GM23338 (cell line): ENCODE results near the gene ZACN. TPM values are rescaled to one million over a fixed set of nuclear protein-coding genes. Genes with fewer than 3 reads are reported as not detected.

ENCODE experiments used
- ATAC-seq: fragments of 200-7000 bp; cut with Tn5 transposase; 3 replicates; pipeline ENCODE4 v1.9.1; 2020
- DNase-seq: peaks from one replicate; pipeline ENCODE4 v3.0.0-alpha.2; 2015; ENCODE audit warnings: low spot score
- H2AFZ ChIP-seq: fragments of 200-600 bp; sonication (generic); 2 replicates; pipeline ENCODE4 v1.8.0; 2016; ENCODE audit warnings: antibody characterized with exemption, mild to moderate bottlenecking, moderate library complexity
- H3F3A ChIP-seq: fragments of 200-600 bp; sonication (generic); replicated peaks from 2 replicates; pipeline ENCODE4 v1.8.0; 2017; ENCODE audit warnings: antibody characterized with exemption, mixed run types, low read depth
- H3K27ac ChIP-seq: fragments of 200-600 bp; sonication (generic); 2 replicates; pipeline ENCODE4 v1.6.1; 2016; ENCODE audit warnings: low read depth
- H3K27me3 ChIP-seq: fragments of 200-600 bp; sonication (generic); 2 replicates; pipeline ENCODE4 v1.8.0; 2016; ENCODE audit warnings: mild to moderate bottlenecking, mixed run types, moderate library complexity; ENCODE audit not compliant: insufficient read depth
- H3K36me3 ChIP-seq: fragments of 200-600 bp; sonication (generic); 2 replicates; pipeline ENCODE4 v1.8.0; 2016; ENCODE audit warnings: mild to moderate bottlenecking; ENCODE audit not compliant: insufficient read depth
- H3K4me1 ChIP-seq: fragments of 200-600 bp; sonication (generic); 2 replicates; pipeline ENCODE4 v1.8.0; 2016; ENCODE audit warnings: mild to moderate bottlenecking, moderate library complexity; ENCODE audit not compliant: insufficient read depth
- H3K4me2 ChIP-seq: fragments of 200-600 bp; sonication (generic); 2 replicates; pipeline ENCODE4 v1.7.1; 2017; ENCODE audit warnings: mixed run types
- H3K4me3 ChIP-seq: fragments of 200-600 bp; sonication (generic); 2 replicates; pipeline ENCODE4 v1.6.1; 2016; ENCODE audit warnings: mixed run types
- H3K79me2 ChIP-seq: fragments of 200-600 bp; sonication (generic); replicated peaks from 2 replicates; pipeline ENCODE4 v1.8.0; 2017; ENCODE audit warnings: mild to moderate bottlenecking; ENCODE audit not compliant: insufficient read depth
- H3K9me2 ChIP-seq: fragments of 200-600 bp; sonication (generic); 2 replicates; pipeline ENCODE4 v1.8.0; 2017; ENCODE audit not compliant: insufficient read depth
- H4K20me1 ChIP-seq: fragments of 200-600 bp; sonication (generic); replicated peaks from 2 replicates; pipeline ENCODE4 v1.8.0; 2017; ENCODE audit warnings: mild to moderate bottlenecking; ENCODE audit not compliant: insufficient read depth
- H3K27ac Mint-ChIP-seq: 2 replicates; pipeline ENCODE4 v1.8.0; 2020; ENCODE audit warnings: inconsistent platforms, mild to moderate bottlenecking, moderate library complexity, mixed read lengths
- H3K27me3 Mint-ChIP-seq: 3 replicates; pipeline ENCODE4 v1.8.0; 2022; ENCODE audit warnings: low read depth, mild to moderate bottlenecking, moderate library complexity, mixed read lengths, inconsistent platforms; ENCODE audit not compliant: insufficient read depth, poor library complexity
- H3K36me3 Mint-ChIP-seq: 3 replicates; pipeline ENCODE4 v1.8.0; 2021; ENCODE audit warnings: low read depth, mild to moderate bottlenecking, inconsistent platforms, moderate library complexity, mixed read lengths
- H3K4me1 Mint-ChIP-seq: 3 replicates; pipeline ENCODE4 v1.8.0; 2020; ENCODE audit warnings: mild to moderate bottlenecking, inconsistent platforms, mixed read lengths
- H3K4me3 Mint-ChIP-seq: 3 replicates; pipeline ENCODE4 v1.8.0; 2021; ENCODE audit warnings: moderate library complexity, mild to moderate bottlenecking, inconsistent platforms, mixed read lengths
- H3K9me3 Mint-ChIP-seq: 3 replicates; pipeline ENCODE4 v1.8.0; 2020; ENCODE audit warnings: moderate library complexity, mild to moderate bottlenecking, inconsistent platforms, mixed read lengths
- CTCF ChIP-seq, 2 experiments: fragments of 200-600 bp in 1 of 2; sonication (generic) in 1 of 2; conservative IDR thresholded peaks; 2 replicates each; pipeline versions ENCODE4 v1.5.1 to v1.6.1; 2016 to 2017; ENCODE audit warnings: antibody characterized with exemption in 2 of 2, low read depth in 2 of 2, mild to moderate bottlenecking in 2 of 2, moderate library complexity in 1 of 2
- NANOG ChIP-seq: IDR thresholded peaks from 2 replicates; pipeline ENCODE4 v1.6.1; 2016; ENCODE audit warnings: antibody characterized with exemption, borderline replicate concordance
- POLR2AphosphoS5 ChIP-seq: IDR thresholded peaks from 2 replicates; pipeline ENCODE4 v1.6.1; 2016; ENCODE audit warnings: antibody characterized with exemption, low read depth
- ZNF331 ChIP-seq: fragments of 250-450 bp; sonication (Bioruptor Pico); IDR thresholded peaks from 2 replicates; pipeline ENCODE4 v1.5.0; 2020; ENCODE audit warnings: low read depth, mild to moderate bottlenecking, moderate library complexity
- polyA plus RNA-seq: library from polyadenylated mRNA; unstranded; fragments of >200 nt; fragmentation: Nextera tagmentation; extraction: Ambion mirVana; gene quantifications from 2 replicates; pipeline ENCODE4 v1.2.1, GENCODE V29; 2016
- total RNA-seq: library from RNA; depleted of rRNA; stranded (reverse); fragments of >200 nt; shearing (Covaris generic); gene quantifications from 2 replicates; pipeline ENCODE4 v1.2.3, GENCODE V29; 2014

The ZACN gene
- total and polyA plus RNA-seq, 2 experiments from 2014 or later, result 0.47 TPM; not detected in 1

- H3K79me2 ChIP-seq, result no peaks in the 10 kb centered on the region
- no peak overlapping the region for H3K27ac ChIP-seq
- Mint-ChIP-seq H3K9me3 (no peaks in the 10 kb centered on the region), H3K27me3 (peaks cover 7% of the 10 kb centered on the region), H3K4me3 (no peak overlapping the region), H3K4me1 (no peaks in the 10 kb centered on the region; the same call in 2 of the 3 replicates), H3K36me3 (peaks cover 64% of the 10 kb centered on the region), H3K27ac (peak overlapping the region; percentile 52; the same call in 1 of the 2 replicates)
- H3F3A ChIP-seq, result no peaks in the 10 kb centered on the region
- H4K20me1 ChIP-seq, result no peaks in the 10 kb centered on the region
- no peak overlapping the region for H3K4me2 ChIP-seq
- H3K36me3 ChIP-seq, result peaks cover 5% of the 10 kb centered on the region; the same call in 1 of the 2 replicates
- H3K27me3 ChIP-seq, result no peaks in the 10 kb centered on the region
- DNase-seq, result peak; percentile 73
- H3K4me1 ChIP-seq, result no peaks in the 10 kb centered on the region
- H2AFZ ChIP-seq, result no peak overlapping the region
- H3K4me3 ChIP-seq, result no peak overlapping the region
- ATAC-seq, result peak; percentile 94
- no peaks in the 10 kb centered on the region for H3K9me2 ChIP-seq
- peak; percentile 57 to 74 for TF ChIP-seq CTCF (conservative IDR thresholded peaks at IDR 0.05; ENCODE audit: low read depth in 2 of 2)
- no peak for TF ChIP-seq NANOG
Observed at GRCh38 chr17:76088041-76088867, 9.3 kb downstream of the ZACN start.

- Histone ChIP-seq H3K36me3 (peaks cover 5% of the 10 kb centered on the region; the same call in 1 of the 2 replicates), H3K27ac (no peak overlapping the region), H3K79me2 (no peaks in the 10 kb centered on the region), H4K20me1 (no peaks in the 10 kb centered on the region), H3K4me1 (no peaks in the 10 kb centered on the region), H3K9me2 (no peaks in the 10 kb centered on the region), H3F3A (no peaks in the 10 kb centered on the region), H2AFZ (no peak overlapping the region), H3K4me2 (no peak overlapping the region), H3K4me3 (no peak overlapping the region), H3K27me3 (no peaks in the 10 kb centered on the region)
- Mint-ChIP-seq H3K36me3 (peaks cover 65% of the 10 kb centered on the region), H3K27ac (peak overlapping the region; percentile 52; the same call in 1 of the 2 replicates), H3K27me3 (peaks cover 7% of the 10 kb centered on the region), H3K4me1 (no peaks in the 10 kb centered on the region; the same call in 2 of the 3 replicates), H3K4me3 (no peak overlapping the region), H3K9me3 (no peaks in the 10 kb centered on the region)
- TF ChIP-seq POLR2AphosphoS5 (no peak), ZNF331 (CRISPR knock-in tag) (no peak), CTCF (conservative IDR thresholded peaks at IDR 0.05; ENCODE audit: low read depth in 2 of 2) (no peak), NANOG (no peak)
- ATAC-seq (no peak), DNase-seq (no peak)
Observed at GRCh38 chr17:76088868-76089576, 10.0 kb downstream of the ZACN start.
